Keratinocyte (primary cell): ENCODE results near the gene COMMD6. TPM values are rescaled to one million over a fixed set of nuclear protein-coding genes. Genes with fewer than 3 reads are reported as not detected.

Experiments
- DNase-seq: peaks from one replicate; pipeline ENCODE4 v3.0.0-alpha.2; 2011; ENCODE audit warnings: low read depth, missing footprints, low spot score
- FAIRE-seq: peaks from 2 replicates; lab custom pipeline; 2011; peaks lifted over from hg19 to GRCh38; lab: Jason Lieb, UNC
- H2AFZ ChIP-seq: 2 replicates; pipeline ENCODE4 v1.6.0; 2012; ENCODE audit warnings: low read length, control low read depth, inconsistent platforms; ENCODE audit not compliant: control insufficient read depth
- H3K27ac ChIP-seq: 2 replicates; pipeline ENCODE4 v1.5.1; 2011; ENCODE audit warnings: low read length; ENCODE audit not compliant: control insufficient read depth, insufficient read depth
- H3K27me3 ChIP-seq: 3 replicates; pipeline ENCODE4 v1.6.0; 2011; ENCODE audit warnings: low read length; ENCODE audit not compliant: control insufficient read depth, insufficient read depth; ENCODE audit errors: extremely low read depth
- H3K36me3 ChIP-seq, 2 experiments: 2 replicates in 1 of 2; 3 replicates in 1 of 2; pipeline ENCODE4 v1.5.1; 2011; ENCODE audit warnings: low read length in 2 of 2, mild to moderate bottlenecking in 1 of 2; ENCODE audit not compliant: control insufficient read depth in 2 of 2, insufficient read depth in 2 of 2; ENCODE audit errors: extremely low read depth in 1 of 2
- H3K4me1 ChIP-seq: 3 replicates; pipeline ENCODE4 v1.5.1; 2011; ENCODE audit warnings: low read length; ENCODE audit not compliant: control insufficient read depth, insufficient read depth; ENCODE audit errors: extremely low read depth
- H3K4me2 ChIP-seq: 3 replicates; pipeline ENCODE4 v1.6.0; 2011; ENCODE audit warnings: low read depth, low read length; ENCODE audit not compliant: control insufficient read depth, insufficient read depth; ENCODE audit errors: extremely low read depth
- H3K4me3 ChIP-seq, 3 experiments: fragments of 200-600 bp in 1 of 3; sonication (generic) in 1 of 3; 2 replicates in 2 of 3; 3 replicates in 1 of 3; pipeline ENCODE4 v1.5.1; 2011 to 2016; ENCODE audit warnings: low read length in 3 of 3, mild to moderate bottlenecking in 3 of 3, control low read depth in 2 of 3, inconsistent platforms in 1 of 3, low read depth in 1 of 3, mixed read lengths in 1 of 3, mixed run types in 1 of 3, moderate library complexity in 1 of 3; ENCODE audit not compliant: control insufficient read depth in 2 of 3, insufficient read depth in 2 of 3; ENCODE audit errors: extremely low read depth in 1 of 3
- H3K79me2 ChIP-seq: 2 replicates; pipeline ENCODE4 v1.6.0; 2012; ENCODE audit warnings: low read length; ENCODE audit not compliant: control insufficient read depth, insufficient read depth
- H3K9ac ChIP-seq: 3 replicates; pipeline ENCODE4 v1.6.0; 2011; ENCODE audit warnings: low read length; ENCODE audit not compliant: control insufficient read depth, insufficient read depth; ENCODE audit errors: extremely low read depth
- H3K9me1 ChIP-seq: 3 replicates; pipeline ENCODE4 v1.6.0; 2011; ENCODE audit warnings: low read length; ENCODE audit not compliant: control insufficient read depth, insufficient read depth; ENCODE audit errors: extremely low read depth
- H3K9me3 ChIP-seq: 2 replicates; pipeline ENCODE4 v1.5.1; 2012; ENCODE audit warnings: low read depth, low read length; ENCODE audit not compliant: control insufficient read depth
- H4K20me1 ChIP-seq: 3 replicates; pipeline ENCODE4 v1.6.0; 2011; ENCODE audit warnings: low read length; ENCODE audit not compliant: control insufficient read depth, insufficient read depth; ENCODE audit errors: extremely low read depth
- EZH2 ChIP-seq: IDR thresholded peaks from one replicate; pipeline ENCODE4 v1.6.1; 2012; ENCODE audit warnings: inconsistent platforms, mild to moderate bottlenecking, low read length, moderate library complexity
- dilution Hi-C: fragments of 300-500 bp; cut with MboI; formaldehyde crosslinking; loops from one replicate; pipeline ENCODE4 v1.7.0; 2020; ENCODE audit warnings: low sequenced_read_pairs; ENCODE audit not compliant: extremely low pct_ligation_motif_present
- polyA plus RNA-seq, 5 experiments: library from polyadenylated mRNA; depleted of rRNA in 3 of 5; stranded (reverse) in 3 of 5; stranded (forward) in 1 of 5; unstranded in 1 of 5; fragments of >200 nt; gene quantifications; 1 replicate in 1 of 5; 2 replicates in 3 of 5; 3 replicates in 1 of 5; pipeline versions ENCODE4 v1.2.1 to v1.2.3, GENCODE V29; 2011 to 2012; ENCODE audit warnings: missing spikeins in 2 of 5, low read depth in 1 of 5, low replicate concordance in 1 of 5
- TF ChIP-seq, protein P1 (sequence below), 3 experiments: IDR thresholded peaks in 1 of 3; conservative IDR thresholded peaks in 1 of 3; optimal IDR thresholded peaks in 1 of 3; 2 replicates in 2 of 3; 3 replicates in 1 of 3; pipeline versions ENCODE3 to v1.5.1; 2011; ENCODE audit warnings: low read length in 3 of 3, mild to moderate bottlenecking in 3 of 3, moderate library complexity in 2 of 3, control low read depth in 1 of 3, inconsistent platforms in 1 of 3; ENCODE audit not compliant: insufficient read depth in 2 of 3; ENCODE audit errors: extremely low read depth in 1 of 3

The COMMD6 gene
- polyA plus RNA-seq, 1 donor (not counting 4 experiments of a cell fraction or from before 2014, with no cell fraction given) = 403 TPM

DNA sequence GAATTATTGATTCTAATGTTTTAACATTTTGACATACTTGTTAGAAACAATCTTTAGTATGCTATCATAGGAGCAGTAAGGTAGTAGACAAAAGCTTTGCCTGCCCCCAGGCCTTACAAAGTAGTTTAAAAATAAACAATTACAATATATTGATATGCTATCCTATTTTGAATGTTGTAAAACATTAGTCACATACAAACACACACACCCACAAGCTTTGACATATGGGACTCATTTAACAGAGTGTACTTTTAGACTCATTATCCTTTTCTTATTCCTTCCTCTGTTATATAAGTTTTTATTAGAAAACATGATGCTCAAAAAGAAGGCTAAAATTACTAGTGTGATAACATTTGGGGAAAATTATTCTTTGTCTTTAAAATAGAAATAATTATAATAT is 45.5 kb upstream of the COMMD6 start:
- H3K4me1 ChIP-seq = no peaks in the 10 kb centered on the region
- H3K79me2 ChIP-seq = peaks cover 3% of the 10 kb centered on the region
- no peak overlapping the region for H2AFZ ChIP-seq
- H3K9me3 ChIP-seq = no peaks in the 10 kb centered on the region
- dilution Hi-C loops = no loop called here
- H3K9ac ChIP-seq = no peak overlapping the region
- TF ChIP-seq EZH2 = no peak
- TF ChIP-seq, protein P1, sequence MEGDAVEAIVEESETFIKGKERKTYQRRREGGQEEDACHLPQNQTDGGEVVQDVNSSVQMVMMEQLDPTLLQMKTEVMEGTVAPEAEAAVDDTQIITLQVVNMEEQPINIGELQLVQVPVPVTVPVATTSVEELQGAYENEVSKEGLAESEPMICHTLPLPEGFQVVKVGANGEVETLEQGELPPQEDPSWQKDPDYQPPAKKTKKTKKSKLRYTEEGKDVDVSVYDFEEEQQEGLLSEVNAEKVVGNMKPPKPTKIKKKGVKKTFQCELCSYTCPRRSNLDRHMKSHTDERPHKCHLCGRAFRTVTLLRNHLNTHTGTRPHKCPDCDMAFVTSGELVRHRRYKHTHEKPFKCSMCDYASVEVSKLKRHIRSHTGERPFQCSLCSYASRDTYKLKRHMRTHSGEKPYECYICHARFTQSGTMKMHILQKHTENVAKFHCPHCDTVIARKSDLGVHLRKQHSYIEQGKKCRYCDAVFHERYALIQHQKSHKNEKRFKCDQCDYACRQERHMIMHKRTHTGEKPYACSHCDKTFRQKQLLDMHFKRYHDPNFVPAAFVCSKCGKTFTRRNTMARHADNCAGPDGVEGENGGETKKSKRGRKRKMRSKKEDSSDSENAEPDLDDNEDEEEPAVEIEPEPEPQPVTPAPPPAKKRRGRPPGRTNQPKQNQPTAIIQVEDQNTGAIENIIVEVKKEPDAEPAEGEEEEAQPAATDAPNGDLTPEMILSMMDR (optimal IDR thresholded peaks at IDR 0.05 in 1 of 3, IDR thresholded peaks at IDR 0.05 in 1 of 3, conservative IDR thresholded peaks at IDR 0.05 in 1 of 3; ENCODE audit: extremely low read depth in 1 of 3, insufficient read depth in 2 of 3, low read length in 3 of 3) = no peak
- H3K36me3 ChIP-seq = peaks cover 0 to 4% of the 10 kb centered on the region in 2 experiments
- H3K4me2 ChIP-seq = no peak overlapping the region
- DNase-seq (no peak), FAIRE-seq (no peak)
- H3K9me1 ChIP-seq = no peaks in the 10 kb centered on the region
- H3K27me3 ChIP-seq = no peaks in the 10 kb centered on the region
- no peak overlapping the region for H3K4me3 ChIP-seq
- no peaks in the 10 kb centered on the region for H4K20me1 ChIP-seq
- H3K27ac ChIP-seq = no peak overlapping the region

DNA sequence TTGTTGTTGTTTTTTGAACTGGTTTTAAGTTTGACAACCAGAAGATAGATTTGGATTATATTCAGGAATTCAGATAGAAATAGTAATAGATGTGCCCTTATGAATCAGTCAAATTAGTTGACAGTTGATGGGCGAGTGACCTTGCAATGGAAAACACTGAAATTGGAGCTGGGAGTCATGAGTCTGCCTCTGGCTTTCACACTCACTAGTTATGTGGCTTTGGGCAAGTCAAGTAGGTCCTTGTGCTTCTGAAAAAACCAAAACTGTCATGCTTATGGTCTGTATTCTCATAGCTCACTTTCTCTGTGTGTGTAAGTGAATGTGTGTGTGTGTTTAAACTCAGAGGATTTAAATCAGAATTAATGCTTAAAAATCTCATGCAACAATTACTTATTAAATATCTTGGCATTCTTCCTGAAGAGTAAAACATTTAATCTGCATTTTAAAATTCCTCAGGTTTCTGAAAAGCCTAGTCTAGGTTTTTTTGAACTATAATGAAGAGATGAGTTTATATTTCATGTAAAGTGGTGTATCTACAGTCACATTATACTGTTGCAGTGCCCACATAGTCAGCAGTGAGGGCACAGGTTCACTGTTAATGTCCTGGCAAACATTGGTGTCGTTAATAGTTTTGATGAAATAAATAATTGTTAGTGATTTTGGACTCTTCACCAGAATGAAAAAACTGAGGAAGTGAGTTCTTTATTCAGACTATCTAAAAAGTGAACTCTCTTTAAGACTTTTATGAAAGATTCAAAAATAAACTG is 44.4 kb upstream of the COMMD6 start:
- dilution Hi-C loops = no loop called here
- Histone ChIP-seq H3K27me3 (no peaks in the 10 kb centered on the region), H3K4me1 (no peaks in the 10 kb centered on the region), H3K36me3 (peaks cover 0 to 4% of the 10 kb centered on the region in 2 experiments), H3K9ac (no peak overlapping the region), H2AFZ (no peak overlapping the region), H3K4me2 (no peak overlapping the region), H3K9me1 (no peaks in the 10 kb centered on the region), H4K20me1 (no peaks in the 10 kb centered on the region), H3K9me3 (no peaks in the 10 kb centered on the region), H3K4me3 (no peak overlapping the region), H3K79me2 (peaks cover 3% of the 10 kb centered on the region), H3K27ac (no peak overlapping the region)
- TF ChIP-seq, protein P1 (optimal IDR thresholded peaks at IDR 0.05 in 1 of 3, IDR thresholded peaks at IDR 0.05 in 1 of 3, conservative IDR thresholded peaks at IDR 0.05 in 1 of 3; ENCODE audit: extremely low read depth in 1 of 3, insufficient read depth in 2 of 3, low read length in 3 of 3) = no peak
- TF ChIP-seq EZH2 = no peak
- DNase-seq = no peak
- peak; percentile 44 for FAIRE-seq
